Panc1 (cell line): ENCODE data around the gene SCIMP. TPM values are rescaled to one million over a fixed set of nuclear protein-coding genes. Genes with fewer than 3 reads are reported as not detected.

Source experiments
- ATAC-seq: fragments of 200-7000 bp; cut with Tn5 transposase; 2 replicates; pipeline ENCODE4 v1.9.1; 2020; ENCODE audit warnings: mild to moderate bottlenecking, moderate library complexity
- BruUV-seq: library from RNA; stranded (reverse); fragments of 400-500 nt; replicated peaks from 2 replicates; lab custom pipeline; 2021; lab: Mats Ljungman, UMichigan
- CTCF ChIA-PET: fragments of 300-600 bp; sonication (Branson Sonifier 250); formaldehyde crosslinking; loops from one replicate; lab custom pipeline; 2022; ENCODE audit warnings: antibody characterized with exemption; lab: Charles Lee
- POLR2A ChIA-PET: fragments of 300-600 bp; sonication (Branson Sonifier 250); formaldehyde crosslinking; loops from one replicate; lab custom pipeline; 2022; ENCODE audit warnings: antibody characterized with exemption; lab: Charles Lee
- DNase-seq: peaks from one replicate; pipeline ENCODE4 v3.0.0-alpha.2; 2010; ENCODE audit warnings: low read depth, low spot score
- H3K27ac ChIP-seq: 2 replicates; pipeline ENCODE4 v1.5.1; 2011; ENCODE audit warnings: mild to moderate bottlenecking, low read length, inconsistent platforms
- H3K27me3 ChIP-seq: fragments of 200-500 bp; sonication (Bioruptor generic); 2 replicates; pipeline ENCODE4 v1.6.0; 2014; ENCODE audit warnings: low read length, inconsistent platforms; ENCODE audit not compliant: control insufficient read depth, insufficient read depth
- H3K36me3 ChIP-seq: fragments of 200-500 bp; sonication (Bioruptor generic); 2 replicates; pipeline ENCODE4 v1.5.1; 2014; ENCODE audit warnings: inconsistent platforms, mild to moderate bottlenecking, low read length, moderate library complexity; ENCODE audit not compliant: control insufficient read depth, insufficient read depth
- H3K4me1 ChIP-seq: 2 replicates; pipeline ENCODE4 v1.5.1; 2011; ENCODE audit warnings: inconsistent platforms, mild to moderate bottlenecking, low read length, moderate library complexity; ENCODE audit not compliant: control insufficient read depth, insufficient read depth
- H3K4me3 ChIP-seq, 2 experiments: 2 replicates each; pipeline ENCODE4 v1.5.1; 2011 to 2012; ENCODE audit warnings: low read depth in 2 of 2, low read length in 2 of 2, mild to moderate bottlenecking in 2 of 2, inconsistent platforms in 1 of 2, moderate library complexity in 1 of 2
- H3K9me3 ChIP-seq: fragments of 200-500 bp; sonication (Bioruptor generic); 2 replicates; pipeline ENCODE4 v1.5.1; 2014; ENCODE audit warnings: low read depth, mild to moderate bottlenecking, inconsistent platforms, low read length, moderate library complexity; ENCODE audit not compliant: control insufficient read depth, insufficient read depth
- CTCF ChIP-seq: fragments of 450-650 bp; IDR thresholded peaks from 2 replicates; pipeline ENCODE4 v1.5.1; 2017; ENCODE audit warnings: mild to moderate bottlenecking
- POLR2AphosphoS5 ChIP-seq: IDR thresholded peaks from 2 replicates; pipeline ENCODE4 v1.6.1; 2012; ENCODE audit warnings: mild to moderate bottlenecking, low read depth, low read length, moderate library complexity
- REST ChIP-seq, 2 experiments: IDR thresholded peaks; 2 replicates each; pipeline ENCODE4 v1.6.1; 2011 to 2012; ENCODE audit warnings: low read depth in 2 of 2, control low read depth in 1 of 2, low read length in 1 of 2, mild to moderate bottlenecking in 1 of 2, moderate library complexity in 1 of 2; ENCODE audit not compliant: insufficient read depth in 1 of 2
- SIN3A ChIP-seq: IDR thresholded peaks from 2 replicates; pipeline ENCODE4 v1.6.1; 2012; ENCODE audit warnings: low read depth, mild to moderate bottlenecking, low read length, moderate library complexity, borderline replicate concordance; ENCODE audit not compliant: insufficient read depth
- TCF7L2 ChIP-seq: IDR thresholded peaks from 2 replicates; pipeline ENCODE4 v1.6.1; 2011; ENCODE audit warnings: mild to moderate bottlenecking, low read depth, low read length, inconsistent platforms
- in situ Hi-C: cut with HindIII; loops from 2 replicates; pipeline ENCODE4 v1.10.0; 2016; ENCODE audit warnings: low sequenced_read_pairs, low pct_unique_long_range_greater_than_20kb
- intact Hi-C: fragments of 100-400 bp; cut with micrococcal nuclease; formaldehyde crosslinking; loops from one replicate; pipeline ENCODE4 v1.10.0; 2022; ENCODE audit not compliant: unreplicated experiment
- total RNA-seq: library from RNA; stranded (reverse); gene quantifications from one replicate; pipeline ENCODE4 v1.2.1, GENCODE V29; 2021; ENCODE audit not compliant: unreplicated experiment

SCIMP gene
- total RNA-seq, 1 experiment from 2014 or later: not detected

- Histone ChIP-seq H3K9me3 (no peaks in the 10 kb centered on the region), H3K27ac (no peak overlapping the region), H3K4me3 (no peak overlapping the region), H3K36me3 (no peaks in the 10 kb centered on the region), H3K4me1 (no peaks in the 10 kb centered on the region), H3K27me3 (no peaks in the 10 kb centered on the region)
- DNase-seq (no peak), ATAC-seq (no peak)
- TF ChIP-seq TCF7L2 (no peak), POLR2AphosphoS5 (no peak)
- BruUV-seq: no TSS peak
- intact Hi-C loops (no loop called here), in situ Hi-C loops (no loop called here)
- CTCF ChIA-PET: interaction anchor here (0.6 kb wide), 1 partner anchor 35 kb away, joined by 4 read pairs; no protein-coding TSS in a partner anchor
- POLR2A ChIA-PET: interaction anchor here (0.6 kb wide), 1 partner anchor 10 kb away, joined by 3 read pairs; the partner anchor contains the start of gene RABEP1
Observed at GRCh38 chr17:5272322-5272721, 37.7 kb upstream of the SCIMP start.

- no peak for DNase-seq
- H3K36me3 ChIP-seq: no peaks in the 10 kb centered on the region
- POLR2A ChIA-PET: no interaction called here
- H3K4me3 ChIP-seq: no peak overlapping the region
- no peaks in the 10 kb centered on the region for H3K4me1 ChIP-seq
- TF ChIP-seq CTCF (no peak), SIN3A (no peak), POLR2AphosphoS5 (no peak), REST (IDR thresholded peaks at IDR 0.05; ENCODE audit: insufficient read depth in 1 of 2, low read depth in 2 of 2, low read length in 1 of 2) (no peak), TCF7L2 (no peak)
- in situ Hi-C loops (no loop called here), intact Hi-C loops (no loop called here)
- H3K27me3 ChIP-seq: no peaks in the 10 kb centered on the region
- no peak overlapping the region for H3K27ac ChIP-seq
- no TSS peak for BruUV-seq
- CTCF ChIA-PET: no interaction called here
- H3K9me3 ChIP-seq: no peaks in the 10 kb centered on the region
- ATAC-seq: no peak
Observed at GRCh38 chr17:5269241-5269960, 34.7 kb upstream of the SCIMP start.

GRCh38 chr17:5264893-5265292, 30.2 kb upstream of the SCIMP start:
- no peaks in the 10 kb centered on the region for H3K36me3 ChIP-seq
- no peaks in the 10 kb centered on the region for H3K9me3 ChIP-seq
- H3K4me1 ChIP-seq: no peaks in the 10 kb centered on the region
- DNase-seq (no peak), ATAC-seq (no peak)
- H3K4me3 ChIP-seq: no peak overlapping the region
- no peak overlapping the region for H3K27ac ChIP-seq
- no peaks in the 10 kb centered on the region for H3K27me3 ChIP-seq
- in situ Hi-C loops (no loop called here), intact Hi-C loops (no loop called here)
- ChIA-PET CTCF (interaction anchor here (0.6 kb wide), 1 partner anchor 1730 kb away, joined by 3 read pairs; no protein-coding TSS in a partner anchor), POLR2A (interaction anchor here (0.6 kb wide), 1 partner anchor 321 kb away, joined by 6 read pairs; no protein-coding TSS in a partner anchor)
- BruUV-seq: no TSS peak
- TF ChIP-seq REST (IDR thresholded peaks at IDR 0.05; ENCODE audit: insufficient read depth in 1 of 2, low read depth in 2 of 2, low read length in 1 of 2): no peak
- no peak for TF ChIP-seq TCF7L2
- no peak for TF ChIP-seq SIN3A
- TF ChIP-seq CTCF: no peak
- no peak for TF ChIP-seq POLR2AphosphoS5
